GM23338 (cell line): ENCODE data around the gene ITSN2. TPM values are rescaled to one million over a fixed set of nuclear protein-coding genes. Genes with fewer than 3 reads are reported as not detected.

Experiments used
- ATAC-seq: fragments of 200-7000 bp; cut with Tn5 transposase; 3 replicates; pipeline ENCODE4 v1.9.1; 2020
- DNase-seq: peaks from one replicate; pipeline ENCODE4 v3.0.0-alpha.2; 2015; ENCODE audit warnings: low spot score
- H2AFZ ChIP-seq: fragments of 200-600 bp; sonication (generic); 2 replicates; pipeline ENCODE4 v1.8.0; 2016; ENCODE audit warnings: antibody characterized with exemption, mild to moderate bottlenecking, moderate library complexity
- H3F3A ChIP-seq: fragments of 200-600 bp; sonication (generic); replicated peaks from 2 replicates; pipeline ENCODE4 v1.8.0; 2017; ENCODE audit warnings: antibody characterized with exemption, mixed run types, low read depth
- H3K27ac ChIP-seq: fragments of 200-600 bp; sonication (generic); 2 replicates; pipeline ENCODE4 v1.6.1; 2016; ENCODE audit warnings: low read depth
- H3K27me3 ChIP-seq: fragments of 200-600 bp; sonication (generic); 2 replicates; pipeline ENCODE4 v1.8.0; 2016; ENCODE audit warnings: mild to moderate bottlenecking, mixed run types, moderate library complexity; ENCODE audit not compliant: insufficient read depth
- H3K36me3 ChIP-seq: fragments of 200-600 bp; sonication (generic); 2 replicates; pipeline ENCODE4 v1.8.0; 2016; ENCODE audit warnings: mild to moderate bottlenecking; ENCODE audit not compliant: insufficient read depth
- H3K4me1 ChIP-seq: fragments of 200-600 bp; sonication (generic); 2 replicates; pipeline ENCODE4 v1.8.0; 2016; ENCODE audit warnings: mild to moderate bottlenecking, moderate library complexity; ENCODE audit not compliant: insufficient read depth
- H3K4me2 ChIP-seq: fragments of 200-600 bp; sonication (generic); 2 replicates; pipeline ENCODE4 v1.7.1; 2017; ENCODE audit warnings: mixed run types
- H3K4me3 ChIP-seq: fragments of 200-600 bp; sonication (generic); 2 replicates; pipeline ENCODE4 v1.6.1; 2016; ENCODE audit warnings: mixed run types
- H3K79me2 ChIP-seq: fragments of 200-600 bp; sonication (generic); replicated peaks from 2 replicates; pipeline ENCODE4 v1.8.0; 2017; ENCODE audit warnings: mild to moderate bottlenecking; ENCODE audit not compliant: insufficient read depth
- H3K9me2 ChIP-seq: fragments of 200-600 bp; sonication (generic); 2 replicates; pipeline ENCODE4 v1.8.0; 2017; ENCODE audit not compliant: insufficient read depth
- H4K20me1 ChIP-seq: fragments of 200-600 bp; sonication (generic); replicated peaks from 2 replicates; pipeline ENCODE4 v1.8.0; 2017; ENCODE audit warnings: mild to moderate bottlenecking; ENCODE audit not compliant: insufficient read depth
- H3K27ac Mint-ChIP-seq: 2 replicates; pipeline ENCODE4 v1.8.0; 2020; ENCODE audit warnings: inconsistent platforms, mild to moderate bottlenecking, moderate library complexity, mixed read lengths
- H3K27me3 Mint-ChIP-seq: 3 replicates; pipeline ENCODE4 v1.8.0; 2022; ENCODE audit warnings: low read depth, mild to moderate bottlenecking, moderate library complexity, mixed read lengths, inconsistent platforms; ENCODE audit not compliant: insufficient read depth, poor library complexity
- H3K36me3 Mint-ChIP-seq: 3 replicates; pipeline ENCODE4 v1.8.0; 2021; ENCODE audit warnings: low read depth, mild to moderate bottlenecking, inconsistent platforms, moderate library complexity, mixed read lengths
- H3K4me1 Mint-ChIP-seq: 3 replicates; pipeline ENCODE4 v1.8.0; 2020; ENCODE audit warnings: mild to moderate bottlenecking, inconsistent platforms, mixed read lengths
- H3K4me3 Mint-ChIP-seq: 3 replicates; pipeline ENCODE4 v1.8.0; 2021; ENCODE audit warnings: moderate library complexity, mild to moderate bottlenecking, inconsistent platforms, mixed read lengths
- H3K9me3 Mint-ChIP-seq: 3 replicates; pipeline ENCODE4 v1.8.0; 2020; ENCODE audit warnings: moderate library complexity, mild to moderate bottlenecking, inconsistent platforms, mixed read lengths
- CTCF ChIP-seq, 2 experiments: fragments of 200-600 bp in 1 of 2; sonication (generic) in 1 of 2; conservative IDR thresholded peaks; 2 replicates each; pipeline versions ENCODE4 v1.5.1 to v1.6.1; 2016 to 2017; ENCODE audit warnings: antibody characterized with exemption in 2 of 2, low read depth in 2 of 2, mild to moderate bottlenecking in 2 of 2, moderate library complexity in 1 of 2
- EZH2 ChIP-seq: fragments of 200-600 bp; sonication (generic); IDR thresholded peaks from one replicate; pipeline ENCODE4 v1.8.0; 2017; ENCODE audit warnings: antibody characterized with exemption, mild to moderate bottlenecking, low read depth; ENCODE audit not compliant: unreplicated experiment
- EZH2phosphoT487 ChIP-seq: fragments of 200-600 bp; sonication (generic); IDR thresholded peaks from one replicate; pipeline ENCODE4 v1.8.1; 2018; ENCODE audit warnings: antibody characterized with exemption; ENCODE audit not compliant: unreplicated experiment
- JUNB ChIP-seq: IDR thresholded peaks from one replicate; pipeline ENCODE4 v1.6.1; 2016; ENCODE audit warnings: antibody characterized with exemption; ENCODE audit not compliant: unreplicated experiment
- NANOG ChIP-seq: IDR thresholded peaks from 2 replicates; pipeline ENCODE4 v1.6.1; 2016; ENCODE audit warnings: antibody characterized with exemption, borderline replicate concordance
- POLR2AphosphoS5 ChIP-seq: IDR thresholded peaks from 2 replicates; pipeline ENCODE4 v1.6.1; 2016; ENCODE audit warnings: antibody characterized with exemption, low read depth
- STAT1 ChIP-seq: IDR thresholded peaks from one replicate; pipeline ENCODE4 v1.6.1; 2016; ENCODE audit warnings: antibody characterized with exemption; ENCODE audit not compliant: unreplicated experiment
- ZNF331 ChIP-seq: fragments of 250-450 bp; sonication (Bioruptor Pico); IDR thresholded peaks from 2 replicates; pipeline ENCODE4 v1.5.0; 2020; ENCODE audit warnings: low read depth, mild to moderate bottlenecking, moderate library complexity
- ZNF462 ChIP-seq: fragments of 250-450 bp; sonication (Bioruptor Pico); IDR thresholded peaks from 2 replicates; pipeline ENCODE4 v1.5.0; 2020; ENCODE audit warnings: mild to moderate bottlenecking, moderate library complexity
- polyA plus RNA-seq: library from polyadenylated mRNA; unstranded; fragments of >200 nt; fragmentation: Nextera tagmentation; extraction: Ambion mirVana; gene quantifications from 2 replicates; pipeline ENCODE4 v1.2.1, GENCODE V29; 2016
- total RNA-seq: library from RNA; depleted of rRNA; stranded (reverse); fragments of >200 nt; shearing (Covaris generic); gene quantifications from 2 replicates; pipeline ENCODE4 v1.2.3, GENCODE V29; 2014

ITSN2 gene
- total and polyA plus RNA-seq, 2 experiments from 2014 or later = 17.1 to 17.8 TPM

GRCh38 chr2:24353973-24354372 is 6.4 kb downstream of the ITSN2 start:
- no peaks in the 10 kb centered on the region; the same call in 1 of the 2 replicates for H4K20me1 ChIP-seq
- H3K36me3 ChIP-seq = no peaks in the 10 kb centered on the region
- Mint-ChIP-seq H3K4me1 (peaks cover 4% of the 10 kb centered on the region), H3K4me3 (no peak overlapping the region), H3K9me3 (no peaks in the 10 kb centered on the region), H3K27me3 (peaks cover 2% of the 10 kb centered on the region), H3K27ac (no peak overlapping the region), H3K36me3 (no peaks in the 10 kb centered on the region)
- no peak overlapping the region for H3K4me3 ChIP-seq
- no peaks in the 10 kb centered on the region for H3F3A ChIP-seq
- peaks cover 6% of the 10 kb centered on the region for H3K27me3 ChIP-seq
- H2AFZ ChIP-seq = no peak overlapping the region
- no peak for DNase-seq
- no peak overlapping the region for H3K27ac ChIP-seq
- no peak overlapping the region for H3K4me2 ChIP-seq
- no peak for TF ChIP-seq EZH2
- TF ChIP-seq CTCF (conservative IDR thresholded peaks at IDR 0.05; ENCODE audit: low read depth in 2 of 2) = no peak
- TF ChIP-seq STAT1 = no peak
- no peak for TF ChIP-seq ZNF462 (CRISPR knock-in tag)
- no peak for TF ChIP-seq NANOG
- TF ChIP-seq ZNF331 (CRISPR knock-in tag) = no peak
- TF ChIP-seq JUNB = no peak
- TF ChIP-seq POLR2AphosphoS5 = no peak
- no peak for TF ChIP-seq EZH2phosphoT487
- ATAC-seq = no peak
- peaks cover 4% of the 10 kb centered on the region; the same call in 1 of the 2 replicates for H3K4me1 ChIP-seq
- H3K9me2 ChIP-seq = no peaks in the 10 kb centered on the region
- H3K79me2 ChIP-seq = peaks cover 34% of the 10 kb centered on the region
